ENCODE results near the gene WFDC5. TPM values are rescaled to one million over a fixed set of nuclear protein-coding genes. Genes with fewer than 3 reads are reported as not detected.

WFDC5 gene
- total RNA-seq, 1 donor = not detected

GRCh38 chr20:45128099-45128498 lies 13.1 kb upstream of the WFDC5 start:
- DNase-seq (ENCODE audit: low read depth) = no peak
- no peak overlapping the region for H3K4me3 ChIP-seq (ENCODE audit: low read depth, low read length)
- TF ChIP-seq CTCF (IDR thresholded peaks at IDR 0.05; ENCODE audit: insufficient read depth, low read length) = no peak

GRCh38 chr20:45124365-45124764 lies 9.4 kb upstream of the WFDC5 start, which contains the start of gene WFDC12:
TSS of gene WFDC12 (minus strand) at chr20:45124465. CDS start at chr20:45124447, 18 bp downstream.
- no peak within 1 kb of the TSS for H3K4me3 ChIP-seq (ENCODE audit: low read depth, low read length)
- DNase-seq (ENCODE audit: low read depth) = no peak
- TF ChIP-seq CTCF (IDR thresholded peaks at IDR 0.05; ENCODE audit: insufficient read depth, low read length) = no peak

GRCh38 chr20:45121388-45121787 lies 6.4 kb upstream of the WFDC5 start:
- TF ChIP-seq CTCF (IDR thresholded peaks at IDR 0.05; ENCODE audit: insufficient read depth, low read length) = no peak
- H3K4me3 ChIP-seq (ENCODE audit: low read depth, low read length) = no peak overlapping the region
- no peak for DNase-seq (ENCODE audit: low read depth)

- no peak for TF ChIP-seq CTCF (IDR thresholded peaks at IDR 0.05; ENCODE audit: insufficient read depth, low read length)
- DNase-seq (ENCODE audit: low read depth) = no peak
- no peak overlapping the region for H3K4me3 ChIP-seq (ENCODE audit: low read depth, low read length)
These were observed 4.7 kb upstream of the WFDC5 start for GRCh38 chr20:45119556-45120266.

GRCh38 chr20:45118028-45118427 lies 3.1 kb upstream of the WFDC5 start:
- H3K4me3 ChIP-seq (ENCODE audit: low read depth, low read length) = no peak overlapping the region
- DNase-seq (ENCODE audit: low read depth) = no peak
- peak; percentile 16 for TF ChIP-seq CTCF (IDR thresholded peaks at IDR 0.05; ENCODE audit: insufficient read depth, low read length)

- DNase-seq (ENCODE audit: low read depth) = no peak
- H3K4me3 ChIP-seq (ENCODE audit: low read depth, low read length) = no peak overlapping the region
- no peak for TF ChIP-seq CTCF (IDR thresholded peaks at IDR 0.05; ENCODE audit: insufficient read depth, low read length)
These were observed 2.6 kb upstream of the WFDC5 start for GRCh38 chr20:45117581-45117980.

GRCh38 chr20:45115829-45116228 lies 855 bp upstream of the WFDC5 start:
- DNase-seq (ENCODE audit: low read depth) = no peak
- no peak for TF ChIP-seq CTCF (IDR thresholded peaks at IDR 0.05; ENCODE audit: insufficient read depth, low read length)

More at GRCh38 chr20:45115829-45116228, 855 bp upstream of the WFDC5 start:
- no peak overlapping the region for H3K4me3 ChIP-seq (ENCODE audit: low read depth, low read length)
